NCI-H2081 (cell line): ENCODE data around the gene PLB1.

Experiments
- DNase-seq, 2 experiments: peaks; one replicate each; lab custom pipeline; 2025; lab: John Stamatoyannopoulos, UW

Gene PLB1

DNA sequence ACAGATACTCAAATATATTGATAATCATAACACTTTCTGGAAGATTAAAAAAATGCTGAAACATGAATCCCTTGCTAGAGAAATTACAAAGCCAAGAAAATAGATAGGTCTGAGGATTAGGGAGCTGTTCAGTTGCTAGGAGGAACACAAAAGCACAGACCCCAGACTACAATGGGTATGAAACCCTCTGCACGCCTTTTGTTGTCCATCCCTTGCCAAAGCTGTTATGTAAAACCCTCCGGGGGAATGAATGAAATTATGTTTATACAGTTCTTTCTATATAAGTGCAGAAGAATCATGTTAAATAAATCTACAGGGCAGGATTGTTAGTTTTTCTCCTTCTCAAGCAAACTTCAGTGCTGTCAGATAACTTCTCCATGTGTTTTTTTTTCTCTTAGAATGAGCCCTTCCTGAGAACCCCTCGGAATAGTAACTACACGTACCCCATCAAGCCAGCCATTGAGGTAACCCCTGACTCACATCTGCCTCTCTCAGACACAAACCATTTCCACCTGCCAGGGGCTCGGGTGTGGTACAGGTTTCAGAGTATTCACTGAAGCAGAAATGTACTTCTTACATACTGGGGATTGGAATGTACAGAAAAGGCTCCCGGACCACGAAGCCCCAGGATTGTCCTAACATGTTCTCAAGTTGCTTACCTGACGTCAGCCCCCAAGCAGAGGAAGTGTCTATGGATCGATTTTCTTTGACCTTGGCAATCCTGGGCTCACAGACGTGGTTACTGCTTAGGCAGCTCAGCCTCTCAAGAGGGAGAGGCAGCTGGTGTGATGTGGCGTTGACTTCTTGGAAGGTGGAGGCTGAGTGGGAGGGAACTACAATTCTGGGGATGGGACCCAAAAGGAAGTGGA lies 118.0 kb downstream of the PLB1 start:
- DNase-seq = no peak

DNA sequence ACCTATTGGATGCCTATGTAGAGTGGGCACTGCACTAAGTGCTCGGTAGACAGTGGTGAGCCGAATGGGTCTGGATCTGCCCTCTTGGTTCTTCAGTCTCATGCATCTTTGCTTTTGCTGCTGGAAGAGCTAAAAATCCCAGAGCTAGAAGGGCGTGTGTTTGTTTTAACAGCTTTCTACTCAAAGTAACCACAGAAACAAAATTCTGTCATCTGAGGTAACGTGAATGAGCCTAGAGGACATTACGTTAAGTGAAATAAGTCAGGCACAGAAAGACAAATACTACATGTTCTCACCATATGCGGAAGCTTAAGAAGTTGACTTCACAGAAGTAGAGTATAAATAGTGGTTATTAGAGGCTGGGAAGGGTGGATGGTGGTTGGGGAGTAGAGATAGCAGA lies 119.8 kb downstream of the PLB1 start:
- no peak for DNase-seq

DNA sequence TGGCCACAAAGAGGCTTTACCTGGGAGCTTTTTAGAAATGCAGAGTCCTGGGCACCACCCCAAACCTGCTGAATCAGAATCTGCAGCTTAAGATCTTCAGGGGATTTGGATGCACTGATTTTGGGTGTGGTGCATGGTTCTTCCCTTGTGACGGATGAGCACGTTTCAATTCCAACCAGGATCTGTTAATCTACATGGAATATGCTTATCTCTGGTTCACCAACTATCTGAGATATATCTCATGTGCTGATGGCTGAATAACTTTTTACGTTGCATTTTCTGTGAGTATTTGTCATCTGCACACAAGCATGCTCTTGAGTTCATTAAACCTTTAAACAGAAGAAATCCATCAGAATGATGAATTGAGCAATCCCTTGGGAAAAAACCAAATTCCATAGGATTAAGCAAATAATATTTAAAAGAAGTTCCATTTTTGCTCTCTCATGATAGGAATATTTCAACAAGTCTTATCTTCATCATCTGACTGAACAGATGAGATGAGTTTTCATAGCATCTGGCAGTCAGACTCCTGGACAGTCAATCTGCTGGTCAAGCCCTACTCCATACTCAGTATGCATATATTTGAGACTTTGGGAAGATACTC lies 120.6 kb downstream of the PLB1 start:
- no peak for DNase-seq

DNA sequence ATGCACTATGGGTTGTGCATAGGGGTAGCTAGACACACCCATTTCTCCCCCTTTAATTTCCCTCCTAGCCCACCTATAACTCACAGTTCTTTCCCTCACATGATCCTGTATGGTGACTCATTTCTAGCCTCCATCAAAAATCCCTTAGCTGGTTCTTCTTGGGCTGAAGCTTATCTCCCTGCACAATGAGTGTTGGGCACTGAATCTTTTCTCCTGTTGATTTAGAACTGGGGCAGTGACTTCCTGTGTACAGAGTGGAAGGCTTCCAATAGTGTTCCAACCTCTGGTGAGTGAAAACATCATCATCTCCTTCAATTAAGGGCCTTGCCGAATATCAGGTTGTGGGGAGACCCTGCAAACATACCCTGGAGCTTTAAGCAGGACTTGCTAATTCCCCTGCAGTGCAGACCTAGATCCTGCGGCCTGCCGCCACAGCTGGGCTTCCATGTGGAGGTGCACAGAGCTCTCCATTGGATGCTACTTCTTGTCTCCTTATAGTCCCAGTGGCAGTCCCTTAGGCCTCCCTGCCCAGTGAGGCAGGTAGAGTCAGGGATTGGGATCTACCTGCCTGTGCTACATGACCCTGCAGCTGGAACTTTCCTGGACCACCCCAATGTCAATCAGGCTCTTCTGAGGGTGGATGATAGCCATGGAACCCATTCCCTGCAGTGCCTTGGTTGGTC lies 121.8 kb downstream of the PLB1 start:
- DNase-seq = no peak

DNA sequence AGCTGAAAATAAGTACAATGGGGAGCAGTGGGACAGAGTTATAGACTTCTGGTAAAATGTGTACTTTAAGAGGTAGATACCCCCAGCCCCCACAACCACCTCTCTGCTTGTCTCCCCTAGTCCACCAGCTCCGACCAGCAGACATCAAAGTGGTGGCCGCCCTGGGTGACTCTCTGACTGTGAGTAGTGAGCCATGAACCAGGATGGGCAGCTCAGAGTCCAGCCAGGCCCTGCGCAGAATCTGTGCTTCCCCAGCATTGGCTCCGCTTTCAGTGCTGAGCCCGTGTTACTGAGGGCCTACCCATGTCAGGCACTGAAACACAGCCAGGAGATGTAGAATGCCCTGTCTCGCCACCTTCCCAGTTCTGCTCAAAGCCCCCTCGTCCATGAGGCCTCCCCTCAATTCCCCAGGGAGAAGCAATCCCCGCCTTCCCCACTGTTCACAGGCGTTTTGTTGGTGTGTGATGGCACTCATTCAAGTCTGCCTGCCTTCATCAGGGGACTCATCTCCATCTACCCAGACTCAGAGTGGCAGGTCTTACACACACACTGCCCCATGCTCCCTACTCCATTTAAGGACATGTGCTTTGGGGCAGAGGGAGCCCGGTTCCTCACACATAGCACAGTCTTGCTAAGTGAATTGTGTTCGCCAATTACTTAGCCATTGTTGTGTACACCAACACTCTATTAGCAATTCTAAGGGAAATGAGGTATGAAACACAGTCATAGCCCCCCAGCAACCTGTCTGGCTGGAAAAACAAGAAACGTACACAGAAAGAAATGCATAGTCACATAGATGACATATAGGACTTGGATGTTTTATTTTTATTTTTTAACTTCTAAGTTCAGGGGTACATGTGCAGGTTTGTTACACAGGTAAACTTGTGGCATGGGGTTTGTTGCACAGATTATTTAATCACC lies 122.6 kb downstream of the PLB1 start:
- DNase-seq = no peak

DNA sequence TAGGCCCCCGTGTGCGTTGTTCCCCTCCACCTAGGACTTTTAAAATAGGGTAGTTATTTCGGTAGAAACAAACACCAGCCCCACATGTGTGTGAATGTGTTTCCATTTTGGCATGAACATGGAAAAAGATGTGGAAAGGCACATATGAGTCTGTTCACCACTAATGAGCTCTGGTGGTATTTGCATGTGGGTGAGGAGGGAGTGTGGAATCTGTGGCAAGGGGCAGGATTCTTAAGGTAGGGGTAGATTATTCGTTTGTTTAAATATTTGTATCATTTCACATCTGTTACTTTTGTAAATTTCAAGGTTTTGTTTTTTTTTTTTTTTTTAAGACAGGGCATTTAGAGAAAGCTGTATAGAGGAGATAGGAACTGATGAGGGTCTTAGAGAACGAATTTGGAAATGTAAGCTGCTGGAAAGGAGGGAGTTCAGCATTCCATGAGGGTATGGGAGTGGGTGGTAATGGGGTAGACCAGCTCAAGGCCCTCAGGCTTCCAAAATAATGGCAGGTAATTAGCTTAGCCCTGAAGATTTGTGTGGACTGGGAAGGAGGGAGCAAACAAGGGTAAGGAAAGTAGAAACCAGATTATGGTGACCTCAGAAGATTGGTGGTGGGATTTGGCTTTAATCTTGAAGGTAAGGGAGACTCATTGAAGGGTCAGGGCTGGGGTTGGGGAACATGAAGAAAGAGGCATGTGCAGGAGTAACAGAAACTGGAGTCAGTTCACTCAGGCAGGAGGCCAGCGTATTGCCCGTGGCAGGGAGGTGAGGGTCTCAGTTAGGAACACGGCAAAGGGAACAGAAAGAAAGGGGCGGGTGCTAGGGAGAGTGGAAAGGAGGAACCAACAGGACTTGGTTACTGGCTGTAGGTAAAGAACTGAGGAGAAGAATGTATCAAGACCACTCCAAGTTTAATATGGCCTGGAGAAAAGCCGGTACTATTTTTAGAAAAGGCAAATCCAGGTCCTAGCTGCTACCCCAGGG lies 123.6 kb downstream of the PLB1 start:
- no peak for DNase-seq

DNA sequence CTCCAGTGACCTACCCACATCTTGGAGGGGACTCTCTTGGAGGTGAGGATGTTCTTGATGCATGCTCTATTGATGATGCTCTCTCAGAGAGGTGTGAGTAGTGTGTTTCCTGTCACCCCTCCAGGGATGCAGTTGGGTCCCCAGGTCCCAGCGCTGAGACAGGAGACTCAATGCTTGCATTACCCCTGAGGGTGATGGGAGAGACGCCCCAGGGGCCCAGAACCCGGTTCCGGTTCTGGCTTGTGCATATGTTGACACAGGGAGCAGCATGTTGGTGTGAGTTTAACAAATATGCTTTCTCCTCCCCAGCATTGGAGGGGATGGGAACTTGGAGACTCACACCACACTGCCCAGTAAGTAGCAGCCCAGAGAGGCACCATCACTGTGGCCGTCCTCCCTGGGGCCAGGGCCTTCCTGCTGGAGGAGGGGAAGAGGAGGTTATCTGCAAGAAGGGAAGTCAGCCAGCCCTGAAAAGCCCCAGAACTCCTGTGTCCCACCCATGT lies 124.5 kb downstream of the PLB1 start:
- DNase-seq = no peak

DNA sequence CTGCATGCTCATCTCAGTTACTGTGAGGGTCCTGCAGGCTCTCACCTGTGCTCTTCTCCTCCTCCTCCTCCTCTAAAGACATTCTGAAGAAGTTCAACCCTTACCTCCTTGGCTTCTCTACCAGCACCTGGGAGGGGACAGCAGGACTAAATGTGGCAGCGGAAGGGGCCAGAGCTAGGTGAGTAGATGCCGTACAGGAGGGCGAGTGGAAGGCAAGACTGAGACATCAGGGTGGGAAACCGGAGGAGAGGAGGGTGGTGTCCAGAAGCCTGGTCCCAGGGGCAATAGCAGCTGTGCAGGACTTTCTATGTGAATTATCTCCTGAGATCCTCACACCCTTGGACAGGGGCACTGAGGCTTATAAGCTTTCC lies 124.9 kb downstream of the PLB1 start:
- no peak for DNase-seq

DNA sequence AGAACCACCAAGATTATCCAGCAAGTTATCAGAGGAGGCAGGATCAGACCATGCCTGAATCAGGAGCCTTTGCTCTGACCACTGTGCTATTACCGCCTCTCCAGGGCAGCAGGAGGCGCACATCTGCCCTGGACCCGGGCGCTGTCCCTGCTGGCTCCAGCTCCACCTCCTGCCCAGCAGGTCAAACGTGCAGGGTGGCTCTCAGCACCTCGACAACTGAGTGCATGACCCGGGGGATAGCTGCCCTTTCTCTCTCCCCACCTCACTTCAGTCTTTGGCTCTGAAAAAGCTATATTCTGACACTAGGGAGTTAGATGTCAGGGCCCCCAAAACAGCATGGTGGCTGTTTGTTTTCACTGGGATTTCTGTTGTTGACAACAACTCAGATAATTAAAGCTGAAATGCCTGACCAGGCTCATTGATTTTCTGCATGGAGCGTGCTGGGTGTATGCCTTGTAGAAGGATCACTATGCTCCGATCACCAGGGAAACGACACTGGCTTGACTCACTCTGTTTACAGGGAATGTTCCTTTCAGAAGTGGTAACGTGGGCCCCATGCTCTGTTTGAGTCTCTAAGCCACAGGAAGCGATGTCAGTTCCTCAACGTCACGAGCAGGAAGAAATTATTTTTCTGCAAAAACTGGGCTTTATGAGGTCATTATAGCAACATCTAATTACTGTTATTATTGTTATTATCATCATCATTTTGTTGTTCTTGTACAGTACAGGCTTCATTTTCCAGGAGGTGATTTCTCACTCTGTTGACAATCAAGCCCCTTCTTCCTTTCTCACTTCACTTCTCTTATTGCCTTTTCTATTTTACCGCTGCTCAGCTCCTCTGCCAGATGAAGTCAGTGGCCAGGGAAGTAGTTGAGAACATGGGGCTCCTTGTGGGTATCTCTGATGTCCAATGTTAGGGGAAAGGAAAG lies 125.6 kb downstream of the PLB1 start:
- DNase-seq = peak; percentile 63 to 65

DNA sequence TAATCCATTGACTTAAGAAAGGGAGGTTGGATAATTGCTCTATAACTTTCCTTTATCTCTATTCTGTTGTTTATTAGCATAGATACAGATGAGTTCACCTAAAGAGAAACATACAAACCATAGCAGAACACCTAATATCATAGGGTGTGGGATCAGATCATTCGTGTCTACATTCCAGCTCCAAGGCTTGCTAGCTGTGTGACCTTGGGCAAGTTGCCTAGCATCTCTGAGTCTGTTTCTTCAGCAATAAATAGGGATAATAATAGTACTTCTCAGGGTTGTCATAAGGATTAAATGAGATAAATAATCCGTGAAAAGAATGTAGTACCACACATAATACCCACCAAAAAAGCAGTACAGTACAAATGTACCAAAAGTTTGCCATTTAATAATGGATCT lies 126.2 kb downstream of the PLB1 start:
- no peak for DNase-seq

DNA sequence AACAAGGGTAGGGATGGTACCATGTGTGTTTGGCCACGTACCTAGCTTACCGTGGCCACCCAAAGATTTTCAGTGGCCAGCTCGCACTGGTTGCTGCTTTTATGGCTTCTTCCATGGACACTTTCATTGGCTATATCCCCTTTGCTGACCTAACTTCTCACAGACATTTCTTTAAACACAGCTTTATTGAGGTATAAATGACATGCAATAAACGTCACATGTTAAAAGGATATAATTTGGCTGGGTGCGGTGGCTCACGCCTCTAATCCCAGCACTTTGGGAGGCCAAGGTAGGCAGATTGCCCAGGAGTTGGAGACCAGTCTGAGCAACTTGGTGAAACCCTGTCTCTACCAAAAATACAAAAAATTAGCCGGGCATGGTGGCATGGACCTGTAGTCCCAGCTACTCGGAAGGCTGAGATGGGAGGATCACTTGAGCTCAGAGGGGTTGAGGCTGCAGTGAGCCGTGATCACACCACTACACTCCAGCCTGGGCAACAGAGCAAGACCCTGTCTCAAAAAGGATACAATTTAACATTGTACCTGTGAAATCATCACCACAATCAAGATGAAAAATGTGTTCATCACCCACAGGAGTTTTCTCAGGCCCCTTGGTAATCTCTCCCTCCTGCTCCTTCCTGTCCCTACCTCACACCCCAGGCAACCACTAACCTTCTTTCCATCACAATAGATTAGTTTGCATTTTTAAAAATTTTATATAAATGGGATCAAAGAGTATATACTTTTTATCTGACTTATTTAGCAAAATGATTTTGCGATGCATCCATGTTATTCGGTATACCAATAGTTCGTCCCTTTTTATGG lies 127.9 kb downstream of the PLB1 start:
- DNase-seq = no peak

DNA sequence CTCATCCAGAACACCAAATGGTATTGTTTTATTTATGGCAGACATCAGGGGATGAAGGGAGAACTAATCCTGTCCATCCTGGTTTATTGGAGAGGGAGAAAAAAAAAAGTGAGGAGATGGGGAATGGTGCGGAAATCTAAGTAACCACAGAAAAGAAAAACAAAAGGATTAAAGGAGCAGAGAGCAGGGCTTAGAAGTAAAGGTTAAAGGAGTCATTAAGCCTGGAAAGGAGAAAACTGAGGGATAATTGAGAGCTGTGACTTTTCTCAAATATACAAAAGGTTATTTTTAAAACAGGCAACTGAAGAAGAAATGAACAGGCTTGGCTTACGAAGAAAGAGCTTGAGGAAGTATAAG lies 128.6 kb downstream of the PLB1 start:
- DNase-seq = no peak

DNA sequence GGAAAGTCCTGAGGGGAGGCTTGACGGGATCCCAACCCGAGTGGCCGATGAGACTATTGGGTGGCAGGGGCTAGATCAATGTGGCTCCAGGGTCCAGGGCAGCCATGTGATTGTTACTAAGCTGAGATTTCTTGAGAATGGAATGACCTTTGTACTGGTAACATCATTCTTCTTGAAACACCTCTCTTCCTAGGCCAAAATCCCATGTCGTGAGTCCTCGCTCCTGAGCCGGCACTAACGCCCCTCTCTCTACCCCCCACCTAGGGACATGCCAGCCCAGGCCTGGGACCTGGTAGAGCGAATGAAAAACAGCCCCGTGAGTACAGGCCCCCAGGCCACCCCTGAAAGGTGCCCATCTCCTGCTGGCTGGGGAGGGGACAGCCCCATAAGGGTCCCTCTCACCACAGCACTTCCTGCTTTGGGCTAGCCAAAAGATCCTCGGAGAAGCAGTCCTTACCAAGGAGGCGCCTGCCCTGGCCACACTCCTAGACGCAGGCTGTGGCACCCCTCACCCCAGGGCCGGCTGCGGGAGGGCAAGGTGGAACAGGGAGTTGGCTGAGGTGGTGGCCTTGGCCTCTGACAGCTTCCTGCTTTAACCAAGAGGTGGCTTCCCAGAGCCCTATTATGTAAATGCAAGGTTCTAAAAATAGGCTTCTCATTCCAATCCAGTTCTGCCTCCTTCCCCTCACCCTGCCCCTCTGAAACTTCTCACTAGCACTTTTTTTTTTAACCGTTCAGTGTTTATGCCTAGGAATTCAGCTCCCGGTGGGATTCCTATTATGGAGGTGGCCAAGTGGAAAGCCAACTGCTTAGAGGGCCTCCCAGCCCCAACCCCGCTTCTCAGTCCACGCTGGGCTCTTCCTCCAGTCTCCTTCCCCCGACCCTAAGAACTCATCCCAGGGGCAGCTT lies 129.2 kb downstream of the PLB1 start:
- no peak for DNase-seq

DNA sequence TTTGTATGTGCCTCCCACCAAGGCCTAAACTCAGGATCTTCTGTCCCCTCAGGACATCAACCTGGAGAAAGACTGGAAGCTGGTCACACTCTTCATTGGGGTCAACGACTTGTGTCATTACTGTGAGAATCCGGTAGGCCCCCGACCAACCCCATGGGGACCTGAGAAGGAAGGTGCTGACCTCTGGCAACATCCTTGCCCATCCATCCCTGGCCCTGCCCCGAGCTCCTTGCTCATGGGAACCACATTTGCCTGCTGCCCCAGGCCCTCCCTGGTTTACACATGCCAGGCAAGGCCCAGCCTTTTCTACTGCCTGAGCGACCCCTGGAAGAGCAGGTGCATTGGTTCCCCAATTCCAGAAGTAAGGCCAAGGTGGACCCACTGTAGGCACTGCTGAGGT lies 130.5 kb downstream of the PLB1 start:
- DNase-seq = no peak

DNA sequence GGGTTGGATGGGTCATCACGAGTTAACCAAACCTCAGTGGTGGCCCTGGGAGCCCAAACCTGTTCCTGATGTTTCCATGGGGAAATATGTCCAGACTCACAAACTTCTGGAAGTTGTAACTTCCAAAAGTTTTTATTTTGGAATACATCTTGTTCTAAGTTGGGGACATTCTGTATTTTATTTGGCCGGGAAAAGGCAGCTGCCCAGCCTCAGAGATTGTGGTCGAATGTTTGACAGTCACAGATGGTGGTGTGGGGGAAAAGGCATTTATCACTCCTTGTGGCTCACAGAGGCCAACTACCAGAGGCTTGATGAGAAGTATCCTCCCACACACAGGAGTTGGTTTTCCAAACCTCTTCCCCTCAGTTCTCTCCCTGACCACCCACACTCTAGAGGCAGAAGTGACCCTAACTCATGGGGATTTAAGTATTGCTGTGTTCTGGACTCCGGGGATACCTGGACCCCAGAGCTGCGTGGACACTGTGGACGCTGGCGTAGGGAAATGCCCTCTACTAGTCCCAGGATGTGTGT lies 131.1 kb downstream of the PLB1 start:
- no peak for DNase-seq

DNA sequence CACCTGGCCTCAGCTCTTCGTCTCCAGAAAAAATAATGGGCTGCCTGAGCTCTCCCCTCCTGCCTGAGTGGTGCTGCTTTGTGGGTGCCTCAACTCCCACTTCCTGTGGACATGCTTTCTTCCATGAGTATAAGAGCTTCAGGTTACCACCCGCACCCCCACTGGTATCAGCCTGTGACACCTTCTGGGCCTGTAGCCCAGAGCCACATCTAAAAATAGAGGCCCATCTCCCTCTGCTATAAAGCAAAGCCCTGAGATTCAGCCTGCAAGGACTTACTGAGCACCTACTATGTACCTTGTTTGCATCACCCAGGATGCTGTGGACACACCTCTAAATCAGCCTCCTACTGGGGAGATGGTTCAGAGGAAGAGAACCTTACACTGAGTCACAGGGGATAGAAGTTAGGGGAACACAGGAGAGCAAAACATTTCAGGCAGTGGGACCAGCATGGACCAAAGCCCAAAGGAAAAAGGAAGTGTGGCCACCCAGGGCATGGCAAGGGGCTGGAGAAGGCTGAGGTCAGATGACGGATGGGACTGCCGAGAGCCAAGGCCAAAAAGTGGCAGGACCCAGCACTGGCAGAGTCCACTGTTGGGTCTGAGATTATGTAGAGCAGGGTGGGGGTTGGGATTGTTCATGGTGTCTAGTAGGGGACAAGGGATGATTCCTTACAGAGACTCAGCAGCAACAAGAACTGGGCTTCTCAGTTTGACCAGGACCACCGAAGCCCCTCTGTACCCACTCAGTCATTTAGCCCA lies 132.0 kb downstream of the PLB1 start:
- no peak for DNase-seq

DNA sequence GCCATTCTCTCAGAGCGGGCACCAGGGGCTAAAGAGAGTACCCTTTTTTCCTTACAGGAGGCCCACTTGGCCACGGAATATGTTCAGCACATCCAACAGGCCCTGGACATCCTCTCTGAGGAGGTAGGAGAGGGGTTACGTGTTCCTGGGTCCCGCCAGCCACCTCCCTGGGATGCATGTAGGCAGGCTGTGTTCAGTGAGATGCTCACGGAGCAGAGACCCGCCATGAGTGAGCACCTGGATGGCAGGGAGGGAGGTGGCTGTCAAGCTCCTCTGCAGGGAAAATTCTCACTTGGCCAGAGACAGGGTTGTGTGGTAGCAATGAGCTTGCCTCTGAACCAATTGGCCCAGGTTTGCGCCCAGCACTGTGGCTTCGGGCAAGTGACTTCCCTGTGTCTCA lies 132.6 kb downstream of the PLB1 start:
- no peak for DNase-seq
